Measurements from ENCODE around the gene IL32. TPM values are rescaled to one million over a fixed set of nuclear protein-coding genes. Genes with fewer than 3 reads are reported as not detected.

Gene IL32
- total and polyA plus RNA-seq, 2 experiments from 2014 or later = 2.3 to 6.1 TPM

DNA sequence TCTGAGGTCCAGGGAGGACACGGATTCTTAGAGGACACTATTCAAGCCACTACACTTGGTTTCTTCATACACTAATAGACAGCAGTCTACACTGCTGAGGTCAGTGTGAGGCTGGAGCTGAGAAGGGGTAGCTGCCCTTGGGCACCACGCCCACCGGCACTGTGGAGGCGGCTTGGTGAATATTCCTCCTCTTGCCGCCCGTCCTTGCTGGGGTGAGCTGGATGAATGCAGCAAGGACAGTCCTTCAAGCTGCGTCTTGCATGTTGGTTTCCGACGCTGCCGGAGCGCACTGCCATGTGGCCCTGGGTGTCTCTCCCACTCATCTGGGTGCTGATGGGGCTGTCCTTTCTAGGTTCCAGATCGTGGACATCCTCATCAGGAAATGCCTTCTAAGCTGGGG is 49.6 kb downstream of the IL32 start (continued):
- no peak for TF ChIP-seq ZNF462 (CRISPR knock-in tag; IDR thresholded peaks at IDR 0.05)
- no peak for TF ChIP-seq ZNF331 (CRISPR knock-in tag; IDR thresholded peaks at IDR 0.05; ENCODE audit: low read depth)

GRCh38 chr16:3115561-3115960 is 50.1 kb downstream of the IL32 start:
- H3K4me1 ChIP-seq (ENCODE audit: insufficient read depth) = peaks cover 16% of the 10 kb centered on the region; the same call in 1 of the 2 replicates
- peaks cover 7% of the 10 kb centered on the region; the same call in 1 of the 2 replicates for H3F3A ChIP-seq (replicated peaks; ENCODE audit: low read depth)
- peak; percentile 56 for DNase-seq (ENCODE audit: low spot score)
- Mint-ChIP-seq H3K4me3 (no peak overlapping the region), H3K9me3 (no peaks in the 10 kb centered on the region), H3K27ac (no peak overlapping the region), H3K36me3 (ENCODE audit: low read depth) (peaks cover 32% of the 10 kb centered on the region), H3K4me1 (peaks cover 16% of the 10 kb centered on the region), H3K27me3 (ENCODE audit: insufficient read depth, low read depth, poor library complexity) (peaks cover 6% of the 10 kb centered on the region)
- H3K27ac ChIP-seq (ENCODE audit: low read depth) = no peak overlapping the region
- no peaks in the 10 kb centered on the region for H4K20me1 ChIP-seq (replicated peaks; ENCODE audit: insufficient read depth)
- peaks cover 9% of the 10 kb centered on the region; the same call in 1 of the 2 replicates for H3K36me3 ChIP-seq (ENCODE audit: insufficient read depth)
- H2AFZ ChIP-seq = no peak overlapping the region
- TF ChIP-seq CTCF (conservative IDR thresholded peaks at IDR 0.05; ENCODE audit: low read depth in 2 of 2) (peak; percentile 42 to 80), ZNF462 (CRISPR knock-in tag; IDR thresholded peaks at IDR 0.05) (no peak)
- H3K27me3 ChIP-seq (ENCODE audit: insufficient read depth) = no peaks in the 10 kb centered on the region
- H3K9me2 ChIP-seq (ENCODE audit: insufficient read depth) = no peaks in the 10 kb centered on the region
- ATAC-seq = peak; percentile 34
- peaks cover 22% of the 10 kb centered on the region for H3K79me2 ChIP-seq (replicated peaks; ENCODE audit: insufficient read depth)
- H3K4me2 ChIP-seq = no peak overlapping the region
- no peak overlapping the region for H3K4me3 ChIP-seq

All from GM23338 (cell line).